ENCODE data around the gene TEDC2. TPM values are rescaled to one million over a fixed set of nuclear protein-coding genes. Genes with fewer than 3 reads are reported as not detected.

TEDC2 gene
- total and polyA plus RNA-seq, 10 of the 15 experiments (the other 5 are each of a cell fraction or from before 2014, with no cell fraction given), result 0.23 to 47.9 (median 19.1) TPM

- CTCF ChIA-PET, result interaction anchor here (0.6 kb wide), 1 partner anchor 198 kb away, joined by 3 read pairs; no protein-coding TSS in a partner anchor
- no TSS peak for BruUV-seq (replicated peaks)
- Histone ChIP-seq H3K4me2 (ENCODE audit: control insufficient read depth, insufficient read depth) (no peak overlapping the region), H3K36me3 (ENCODE audit: control insufficient read depth in 2 of 2, insufficient read depth in 2 of 2, low read length in 1 of 2) (peaks cover 27 to 61% of the 10 kb centered on the region in 2 experiments), H3K9me3 (replicated peaks; ENCODE audit: control insufficient read depth, insufficient read depth, low read length) (no peaks in the 10 kb centered on the region), H3K9ac (ENCODE audit: control insufficient read depth, insufficient read depth, low read length) (no peak overlapping the region), H2AFZ (ENCODE audit: control insufficient read depth, low read depth, low read length) (no peak overlapping the region), H3K4me1 (ENCODE audit: control insufficient read depth, insufficient read depth, low read length) (no peaks in the 10 kb centered on the region), H3K27me3 (replicated peaks in 1 of 2; ENCODE audit: control insufficient read depth in 2 of 2, insufficient read depth in 2 of 2, low read length in 1 of 2) (no peaks in the 10 kb centered on the region), H3K27ac (ENCODE audit: control insufficient read depth, insufficient read depth) (no peak overlapping the region), H3K79me2 (ENCODE audit: control insufficient read depth, insufficient read depth, low read length) (no peaks in the 10 kb centered on the region), H4K20me1 (ENCODE audit: control insufficient read depth, insufficient read depth) (no peaks in the 10 kb centered on the region), H3K4me3 (no peak overlapping the region)
- POLR2A ChIA-PET, result interaction anchor here (1.0 kb wide), 1 partner anchor 12 kb away, joined by 4 read pairs; no protein-coding TSS in a partner anchor
- ATAC-seq (no peak), DNase-seq (ENCODE audit: low read depth, low spot score) (no peak), FAIRE-seq (no peak)
- TF ChIP-seq ZSCAN29 (IDR thresholded peaks at IDR 0.05), result no peak
- TF ChIP-seq ATF3 (IDR thresholded peaks at IDR 0.05; ENCODE audit: borderline replicate concordance, extremely low read depth, low read depth, low read length), result no peak
- TF ChIP-seq DPF2 (IDR thresholded peaks at IDR 0.05), result no peak
- TF ChIP-seq RUNX3 (IDR thresholded peaks at IDR 0.05; ENCODE audit: low read length), result no peak
- no peak for TF ChIP-seq NFXL1 (IDR thresholded peaks at IDR 0.05; ENCODE audit: borderline replicate concordance)
- no peak for TF ChIP-seq ATF7 (IDR thresholded peaks at IDR 0.05; ENCODE audit: low read depth)
- TF ChIP-seq NRF1 (conservative IDR thresholded peaks at IDR 0.05; ENCODE audit: low read depth, low read length), result no peak
- no peak for TF ChIP-seq NR2F1 (conservative IDR thresholded peaks at IDR 0.05)
- TF ChIP-seq PKNOX1 (IDR thresholded peaks at IDR 0.05), result no peak
- TF ChIP-seq NFIC (IDR thresholded peaks at IDR 0.05; ENCODE audit: low read depth, low read length), result no peak
- TF ChIP-seq LARP7 (IDR thresholded peaks at IDR 0.05), result no peak
- RAD21 ChIA-PET (ENCODE audit: unreplicated experiment), result no interaction called here
- WGBS (ENCODE audit: insufficient coverage, insufficient replicate concordance, low lambda C conversion rate, missing lambda C conversion rate), result 97% methylated on average over 14 of the region's 19 CpGs
- in situ Hi-C loops (cut with MboI), result no loop called here
- SMC1A ChIA-PET (ENCODE audit: uncharacterized antibody, unreplicated experiment), result no interaction called here
- intact Hi-C loops (cut with micrococcal nuclease; ENCODE audit: unreplicated experiment), result no loop called here
These were observed 8.9 kb upstream of the TEDC2 start for GRCh38 chr16:2450975-2451381.

All from GM12878 (cell line).